NCI-H460 (cell line): ENCODE results near the gene ARAP3. TPM values are rescaled to one million over a fixed set of nuclear protein-coding genes. Genes with fewer than 3 reads are reported as not detected.

Source experiments
- DNase-seq: peaks from one replicate; pipeline ENCODE4 v3.0.0-alpha.2; 2016; ENCODE audit warnings: low read depth; ENCODE audit errors: extremely low read depth
- total RNA-seq: library from RNA; depleted of rRNA; stranded (reverse); fragments of >200 nt; shearing (Covaris generic); gene quantifications from 2 replicates; pipeline ENCODE4 v1.2.3, GENCODE V29; 2014

Gene ARAP3
- total RNA-seq, 1 experiment from 2014 or later, result 3.7 TPM

DNA sequence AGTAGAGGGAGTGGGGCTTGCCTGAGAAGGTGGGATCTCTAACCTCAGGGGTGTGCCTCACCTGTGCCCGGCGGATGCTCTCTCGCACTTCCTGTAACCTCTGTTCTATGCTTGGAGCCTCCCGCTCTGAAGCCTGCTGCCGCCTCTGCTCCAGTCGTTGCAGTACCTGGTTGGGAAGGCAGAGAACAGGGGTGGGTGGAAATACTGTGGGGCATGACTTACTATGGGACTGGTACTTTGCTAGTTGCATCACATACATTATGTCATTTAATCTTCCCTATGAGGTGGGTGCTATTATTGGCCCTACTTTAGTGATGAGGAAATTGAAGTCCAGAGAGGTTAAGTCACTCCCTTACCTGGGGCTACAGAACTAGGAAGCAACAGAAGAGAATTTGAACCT, 36.0 kb downstream of the ARAP3 start:
- no peak for DNase-seq

DNA sequence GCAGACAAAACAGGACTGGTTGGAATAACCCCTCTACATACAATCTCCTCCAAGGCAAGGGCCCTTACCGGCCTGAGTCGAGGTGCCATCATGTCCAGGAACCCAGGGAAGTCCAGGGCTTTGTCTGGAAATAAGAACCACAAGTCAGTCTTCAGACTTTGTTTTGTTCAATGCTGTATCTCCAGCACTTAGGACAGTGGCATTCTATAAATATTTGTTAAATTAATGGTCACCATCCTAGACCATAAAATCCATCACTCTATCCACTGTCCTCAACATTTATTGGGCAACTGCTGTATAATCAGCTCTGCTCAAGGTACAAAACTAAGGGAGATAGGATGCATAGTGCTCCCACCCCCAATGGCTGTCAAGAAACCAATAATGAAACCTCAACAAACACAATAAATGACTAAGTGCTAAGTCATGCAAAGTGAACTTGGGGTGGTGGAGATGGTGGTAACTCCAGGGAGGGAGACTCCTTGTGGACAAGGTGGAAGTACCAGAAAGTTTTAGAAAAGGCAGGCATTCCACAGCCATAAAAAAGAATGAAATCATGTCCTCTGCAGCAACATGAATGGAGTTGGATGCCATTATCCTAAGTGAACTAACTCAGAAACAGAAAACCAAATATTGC, 40.3 kb downstream of the ARAP3 start:
- DNase-seq, result peak; percentile 43

DNA sequence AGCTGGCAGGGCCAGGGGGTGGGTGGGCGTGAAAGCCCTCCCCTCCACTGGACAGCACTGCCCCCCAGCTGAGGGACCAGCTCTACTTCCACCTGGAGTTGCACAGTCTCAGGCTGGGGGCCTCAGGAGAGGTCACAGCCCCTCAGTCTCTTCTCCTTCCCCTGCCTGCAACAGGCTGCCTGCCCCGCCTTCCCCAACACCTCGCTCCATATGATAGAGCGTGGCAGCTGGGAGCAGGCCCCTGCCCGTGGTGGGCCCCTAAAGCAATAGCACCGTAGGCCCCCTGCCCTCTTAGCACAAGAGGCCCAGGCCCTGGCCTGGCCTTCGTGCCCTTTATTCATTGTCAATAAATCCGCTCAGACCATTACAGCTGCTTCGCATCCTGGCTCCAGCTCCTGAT, 41.3 kb downstream of the ARAP3 start:
- no peak for DNase-seq

DNA sequence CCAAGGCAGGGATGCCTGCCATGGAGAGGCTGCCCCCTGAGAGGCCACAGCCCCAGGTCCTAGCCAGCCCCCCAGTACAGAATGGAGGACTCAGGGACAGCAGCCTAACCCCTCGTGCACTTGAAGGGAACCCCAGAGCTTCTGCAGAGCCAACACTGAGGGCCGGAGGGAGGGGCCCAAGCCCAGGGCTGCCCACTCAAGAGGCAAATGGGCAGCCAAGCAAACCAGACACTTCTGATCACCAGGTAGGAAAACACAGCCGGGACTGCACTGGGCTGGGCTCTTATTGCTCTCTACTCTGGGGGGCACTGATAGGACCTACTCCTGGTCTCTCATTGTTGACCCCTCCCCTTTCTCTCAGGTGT, 42.0 kb downstream of the ARAP3 start:
- DNase-seq, result no peak

DNA sequence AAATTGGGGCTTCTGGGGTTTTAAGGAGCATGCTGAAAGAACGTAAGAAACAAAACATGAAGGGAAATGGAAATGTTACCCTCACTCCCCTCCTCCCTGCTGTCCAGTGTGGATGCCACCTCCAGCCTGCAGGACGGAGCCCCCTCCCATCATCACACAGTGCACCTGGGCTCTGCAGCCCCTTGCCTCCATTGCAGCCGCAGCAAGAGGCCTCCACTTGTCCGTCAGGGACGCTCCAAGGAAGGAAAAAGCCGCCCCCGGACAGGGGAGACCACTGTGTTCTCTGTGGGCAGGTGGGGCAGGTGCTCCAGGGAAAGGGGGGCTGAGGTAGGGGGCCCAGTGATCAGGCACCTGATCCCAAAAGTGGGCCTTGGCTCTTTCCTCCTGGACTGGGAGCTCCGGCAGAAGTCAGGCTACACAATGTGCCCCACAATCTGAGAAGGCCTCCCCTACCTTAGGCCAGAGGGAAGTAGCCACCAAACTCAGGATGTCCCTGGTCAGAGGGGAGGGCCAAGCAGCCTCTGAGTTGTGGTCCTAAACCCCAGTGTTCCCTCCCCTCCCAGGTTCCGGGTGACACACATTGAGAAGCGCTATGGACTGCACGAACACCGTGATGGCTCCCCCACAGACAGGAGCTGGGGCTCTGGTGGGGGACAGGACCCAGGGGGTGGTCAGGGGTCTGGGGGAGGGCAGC, 42.5 kb downstream of the ARAP3 start:
- DNase-seq, result no peak

DNA sequence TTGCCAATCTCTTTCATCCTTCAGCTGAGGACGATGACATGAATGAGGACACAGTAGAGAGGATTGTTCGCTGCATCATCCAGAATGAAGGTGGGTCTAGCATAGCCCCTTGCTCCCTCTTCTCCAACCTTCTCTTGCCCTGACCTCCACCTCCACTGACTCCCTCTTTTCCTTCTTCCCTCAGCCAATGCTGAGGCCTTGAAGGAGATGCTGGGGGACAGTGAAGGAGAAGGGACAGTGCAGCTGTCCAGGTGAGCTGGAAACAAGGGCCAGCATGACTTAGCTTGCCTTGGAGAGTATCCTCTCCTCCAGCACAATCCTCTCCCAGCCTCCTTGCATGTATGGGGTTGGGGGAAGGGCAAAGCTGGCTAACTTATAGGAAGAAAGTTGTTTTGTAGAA, 43.3 kb downstream of the ARAP3 start:
- no peak for DNase-seq

DNA sequence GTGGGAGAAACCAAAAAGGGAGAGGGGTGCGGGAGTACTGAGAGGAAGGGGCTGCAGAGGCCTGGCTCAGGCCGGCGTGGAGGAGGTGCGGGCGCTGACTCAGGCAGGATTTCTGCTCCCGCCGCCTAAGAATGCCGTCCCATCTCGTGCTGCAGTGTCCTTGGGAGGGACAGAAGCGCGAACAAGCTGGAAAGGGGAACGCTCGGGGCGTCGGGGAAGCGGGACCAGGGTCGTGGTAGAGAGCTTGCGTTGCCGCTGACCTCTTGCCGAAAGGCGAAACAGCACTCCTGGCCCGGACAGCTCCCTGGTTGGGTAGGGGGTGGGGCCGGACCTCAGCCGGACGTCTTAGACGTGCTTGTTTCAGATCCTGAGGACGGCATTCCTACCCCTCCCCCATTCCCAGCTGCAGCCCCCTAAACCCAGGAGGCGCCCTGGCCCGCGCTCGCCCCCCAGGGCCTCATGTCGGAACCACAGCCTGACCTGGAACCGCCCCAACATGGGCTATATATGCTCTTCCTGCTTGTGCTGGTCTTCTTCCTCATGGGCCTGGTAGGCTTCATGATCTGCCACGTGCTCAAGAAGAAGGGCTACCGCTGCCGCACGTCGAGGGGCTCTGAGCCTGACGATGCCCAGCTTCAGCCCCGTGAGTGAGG, 44.1 kb downstream of the ARAP3 start:
- DNase-seq, result no peak

DNA sequence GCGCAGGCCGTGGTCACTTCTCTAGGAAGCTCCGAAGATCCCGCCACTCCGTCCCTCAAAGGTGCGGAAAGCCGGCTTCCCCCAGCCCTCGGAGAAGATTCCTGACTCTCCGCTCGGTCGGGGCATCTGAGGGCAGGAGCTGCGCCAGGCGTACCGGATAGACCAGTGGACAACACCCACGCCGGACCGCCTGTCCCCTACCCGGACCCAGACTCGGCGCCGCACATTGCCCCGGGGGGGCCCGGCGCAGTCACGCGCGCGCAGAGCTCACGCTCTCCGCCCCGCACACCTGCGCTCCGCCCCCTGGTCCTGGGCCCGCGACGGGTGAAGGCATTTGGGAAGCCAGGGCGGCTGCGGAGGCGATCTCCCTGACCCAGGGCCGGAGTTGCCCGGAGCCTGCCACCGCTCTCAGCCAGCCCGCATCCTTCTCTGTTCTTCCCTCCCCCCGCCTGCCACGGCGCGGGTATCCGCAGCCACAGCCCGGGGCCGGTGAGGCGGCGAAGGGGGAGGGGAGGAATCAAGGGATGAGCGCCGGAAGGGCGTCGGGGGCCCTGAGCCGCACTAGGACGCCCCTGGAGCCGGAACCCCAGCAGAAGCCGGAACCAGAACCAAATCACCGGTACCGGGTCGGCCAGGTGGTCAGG, 44.8 kb downstream of the ARAP3 start:
- no peak for DNase-seq

DNA sequence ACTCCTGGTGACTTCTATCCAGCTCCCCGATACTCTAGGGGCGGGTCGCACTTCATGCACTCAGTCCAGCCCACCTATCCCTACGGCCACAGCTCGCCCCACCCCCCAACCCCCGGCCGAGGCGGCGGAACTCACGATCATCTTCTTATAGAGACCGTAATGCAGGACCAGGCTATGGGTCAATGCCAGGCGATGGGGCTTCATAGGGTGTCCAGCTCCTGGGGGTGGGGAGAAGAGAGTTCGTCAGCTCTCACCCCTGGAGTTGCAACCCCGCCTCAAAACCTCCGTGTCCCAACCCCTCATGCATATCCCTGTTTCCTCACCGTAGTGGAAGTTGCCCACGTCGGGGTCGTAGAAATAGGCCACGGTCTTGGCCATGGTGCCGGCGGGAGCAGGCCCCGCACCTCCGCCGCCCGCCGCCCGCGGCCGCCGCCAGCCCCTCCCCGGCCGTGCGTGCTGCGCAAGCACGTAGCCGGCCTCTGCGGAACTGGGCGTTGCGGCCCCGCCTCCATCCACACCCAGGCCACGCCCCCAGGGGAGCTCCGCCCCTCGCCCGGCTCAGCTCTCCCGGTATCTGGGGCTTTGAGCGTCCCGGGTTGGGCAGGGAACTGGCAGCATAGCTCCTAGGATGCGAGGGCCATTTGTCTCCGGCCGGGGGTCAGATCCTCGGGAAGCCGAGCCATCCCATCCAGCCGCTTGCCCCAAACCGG, 45.5 kb downstream of the ARAP3 start, which contains the start of the genes HDAC3 and RELL2:
Gene HDAC3, minus strand, starts transcription at position 437 of the 710 bp plus-strand sequence. Its CDS starts 59 bp downstream, at position 378.
Gene RELL2, plus strand, starts transcription at position 585 of the 710 bp plus-strand sequence. CDS start 1,229 bp downstream, outside the sequence.
- DNase-seq, result peak; percentile 89

DNA sequence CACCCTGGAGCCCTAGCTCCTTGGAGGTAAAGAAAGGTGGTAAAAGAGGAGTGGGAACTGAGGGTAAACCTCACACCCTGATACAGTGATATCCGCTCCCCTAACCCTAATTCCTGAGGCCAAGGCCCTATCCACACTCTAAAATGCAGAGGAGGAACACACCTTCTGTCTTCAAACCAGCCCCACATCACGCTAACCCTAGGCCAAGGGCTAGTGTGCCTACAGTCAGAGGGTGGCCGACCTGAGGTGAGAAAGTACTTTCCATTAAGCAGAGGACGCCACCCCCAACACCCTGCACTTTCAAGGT, 46.0 kb downstream of the ARAP3 start:
- DNase-seq, result no peak

DNA sequence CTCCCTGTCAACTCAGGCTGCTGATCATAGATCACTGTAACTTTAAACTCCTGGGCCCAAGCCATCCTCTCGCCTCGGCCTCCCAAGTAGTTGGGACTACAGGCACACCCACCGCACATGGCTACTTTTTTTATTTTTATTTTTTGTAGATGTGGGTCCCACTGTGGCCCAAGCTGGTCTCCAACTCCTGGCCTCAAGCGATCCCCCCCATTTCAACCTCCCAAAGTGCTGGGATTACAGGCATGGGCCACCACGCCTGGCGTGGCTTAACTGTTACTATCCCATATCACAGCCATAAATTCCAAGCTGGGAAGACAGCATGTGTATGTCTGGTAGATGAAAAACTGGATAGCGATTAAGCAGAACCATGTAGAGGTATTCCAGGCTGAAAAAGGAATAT, 46.4 kb downstream of the ARAP3 start:
- DNase-seq, result no peak

DNA sequence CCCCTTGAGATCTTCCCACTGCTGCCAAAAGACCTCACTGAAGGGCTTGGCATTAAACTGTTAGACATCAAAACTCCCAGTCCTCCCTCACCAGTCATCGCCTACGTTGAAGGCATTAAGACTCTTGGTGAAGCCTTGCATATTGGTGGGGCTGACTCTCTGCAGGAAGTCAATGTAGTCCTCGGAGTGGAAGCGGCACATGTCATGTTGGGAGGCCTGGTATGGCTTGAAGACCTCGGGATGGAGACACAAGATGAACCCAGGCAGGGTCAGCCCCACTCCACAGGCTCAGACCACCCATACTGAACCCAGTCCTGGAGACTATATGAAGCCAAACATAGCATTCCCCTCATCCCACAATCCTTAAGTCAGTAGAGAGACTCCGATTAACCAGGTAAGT, 47.3 kb downstream of the ARAP3 start:
- DNase-seq, result no peak

DNA sequence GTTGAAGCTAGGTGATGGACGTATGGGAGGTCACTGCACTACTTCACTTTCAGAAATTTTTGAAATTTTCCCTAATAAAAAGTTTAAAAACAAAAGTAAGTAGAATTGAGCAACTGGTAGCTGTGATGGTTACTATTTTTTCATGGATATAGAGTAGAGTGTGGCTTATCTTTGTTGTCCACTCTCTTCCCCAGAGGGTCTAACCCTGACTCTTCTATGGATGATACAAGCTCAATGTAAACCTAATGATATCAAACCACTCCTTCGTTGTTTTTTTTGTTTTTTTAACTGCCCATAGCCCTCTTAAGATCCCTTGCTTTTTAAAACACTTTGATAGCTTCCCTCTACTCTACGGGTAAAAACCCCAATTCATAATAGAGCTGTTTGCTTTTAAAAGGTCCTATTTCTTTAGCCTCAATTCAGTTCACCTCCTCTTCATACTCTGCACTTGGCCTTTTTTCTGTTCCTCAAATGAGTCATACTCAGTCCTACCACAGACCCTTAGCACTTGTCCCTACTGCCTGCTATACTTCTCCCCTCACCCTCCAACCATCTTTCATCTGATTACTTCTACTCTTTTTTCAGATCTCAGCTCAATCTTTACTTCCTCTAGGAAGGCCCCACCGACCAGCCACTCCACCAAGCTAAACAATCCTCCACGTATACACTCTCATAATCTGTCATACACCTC, 48.0 kb downstream of the ARAP3 start:
- DNase-seq, result no peak

DNA sequence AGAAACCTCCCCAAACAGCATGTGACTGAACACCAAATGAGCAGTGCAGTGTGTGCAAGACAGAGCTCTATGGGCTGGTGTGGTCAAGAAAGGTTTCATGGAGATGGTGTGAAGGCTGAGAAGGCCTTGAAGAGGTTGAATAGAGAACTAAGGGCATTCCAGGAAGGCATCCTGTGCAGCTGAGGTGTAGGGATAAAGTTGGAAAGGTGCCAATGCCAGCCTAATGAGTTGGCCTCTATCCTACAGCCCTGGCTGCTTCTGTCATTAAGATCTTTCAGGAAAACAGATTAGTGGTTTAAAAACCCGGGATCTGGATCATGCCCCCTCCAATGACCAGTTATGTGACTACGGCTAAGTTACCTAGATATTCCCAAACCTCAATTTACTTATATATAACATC, 49.4 kb downstream of the ARAP3 start:
- DNase-seq, result no peak

DNA sequence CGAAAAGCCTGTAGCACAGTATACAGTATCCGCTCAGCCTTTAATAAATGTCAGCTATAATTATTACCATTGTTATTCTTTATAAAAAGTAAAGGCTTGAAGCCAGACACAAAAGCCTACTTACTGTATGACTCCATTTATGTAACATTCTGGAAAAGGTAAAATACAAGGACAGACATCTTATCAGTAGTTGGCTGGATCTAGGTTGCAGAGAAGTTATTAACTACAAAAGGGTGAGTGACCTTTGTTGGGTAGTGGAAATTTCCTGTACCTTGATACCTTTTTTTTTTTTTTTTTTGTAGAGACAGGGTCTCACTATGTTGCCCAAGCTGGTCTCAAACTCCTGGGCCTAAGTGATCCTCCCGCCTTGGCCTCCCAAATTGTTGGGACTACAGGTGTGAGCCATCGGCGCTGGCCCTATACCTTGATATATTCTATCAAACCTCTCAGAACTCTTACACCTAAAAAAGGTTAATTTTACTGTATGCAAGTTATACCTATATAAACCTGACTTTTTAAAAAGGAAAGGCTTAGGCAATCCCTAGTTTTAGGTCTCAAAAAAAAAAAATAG, 51.4 kb downstream of the ARAP3 start:
- DNase-seq, result no peak

DNA sequence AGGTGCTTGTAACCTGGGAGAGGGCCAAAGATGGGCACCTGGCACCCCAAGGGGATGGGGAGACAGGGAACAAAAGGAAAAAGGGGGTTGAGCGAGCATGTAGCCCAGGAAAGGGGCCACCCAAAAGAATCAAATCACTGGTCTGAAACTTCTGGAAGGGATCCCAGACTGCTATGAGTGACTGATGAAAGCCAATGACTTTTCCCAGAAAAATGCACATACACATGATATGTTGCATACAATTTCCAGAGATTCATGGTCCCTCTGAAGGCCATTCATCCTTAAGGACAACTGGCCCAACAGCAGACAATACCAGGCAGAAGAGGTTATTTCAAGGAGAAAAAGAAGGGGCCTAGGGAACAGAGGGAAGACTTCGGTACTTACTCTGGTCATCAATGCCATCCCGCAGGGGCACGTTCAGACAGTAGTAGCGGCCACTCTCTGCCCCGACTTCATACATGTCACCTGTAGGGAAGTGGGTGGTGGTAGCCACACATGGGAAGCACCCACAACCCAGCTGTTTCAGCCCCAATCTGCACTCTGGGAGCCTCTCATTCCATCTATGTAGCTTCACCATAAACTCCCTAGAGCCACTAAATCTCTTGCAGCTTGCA, 53.7 kb downstream of the ARAP3 start:
- DNase-seq, result no peak

DNA sequence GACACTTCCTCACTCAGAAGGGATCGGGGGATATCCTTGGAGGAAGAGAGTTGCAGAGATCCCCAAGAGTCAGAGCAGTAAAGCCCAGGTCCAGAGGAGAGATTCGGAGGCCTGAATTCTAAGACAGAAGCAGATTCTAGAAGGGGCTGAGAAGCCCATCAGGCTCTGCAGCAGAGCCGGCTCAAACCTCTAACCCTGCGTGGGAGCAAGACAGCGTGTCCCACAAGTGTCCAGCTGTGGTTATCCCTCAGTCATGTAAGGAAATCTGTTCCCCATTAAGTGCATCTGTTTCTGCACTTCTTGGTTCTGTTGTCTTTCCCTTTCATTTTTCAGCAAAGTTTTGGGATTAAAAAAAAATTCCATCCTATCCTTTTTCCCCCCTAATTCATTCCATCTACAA, 58.4 kb downstream of the ARAP3 start:
- no peak for DNase-seq

DNA sequence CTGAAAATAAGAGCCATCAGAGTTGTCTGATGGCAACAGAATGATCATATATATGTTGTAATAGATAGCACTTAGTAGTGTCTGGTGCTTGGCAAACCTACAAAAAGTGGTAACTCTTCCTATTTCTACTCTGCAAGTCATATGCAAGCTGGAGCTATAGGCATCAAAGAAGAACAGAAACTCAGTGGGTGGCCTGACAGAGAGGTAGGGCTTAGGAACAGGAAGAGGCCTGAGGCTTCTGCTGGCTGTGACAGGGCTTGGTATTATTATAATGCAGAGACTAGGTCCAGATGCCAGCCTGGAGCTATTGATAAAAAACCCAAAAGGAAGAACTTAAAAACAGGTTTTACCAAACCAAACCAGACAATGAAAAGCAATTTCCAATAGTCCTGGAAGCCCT, 58.8 kb downstream of the ARAP3 start:
- DNase-seq, result no peak

DNA sequence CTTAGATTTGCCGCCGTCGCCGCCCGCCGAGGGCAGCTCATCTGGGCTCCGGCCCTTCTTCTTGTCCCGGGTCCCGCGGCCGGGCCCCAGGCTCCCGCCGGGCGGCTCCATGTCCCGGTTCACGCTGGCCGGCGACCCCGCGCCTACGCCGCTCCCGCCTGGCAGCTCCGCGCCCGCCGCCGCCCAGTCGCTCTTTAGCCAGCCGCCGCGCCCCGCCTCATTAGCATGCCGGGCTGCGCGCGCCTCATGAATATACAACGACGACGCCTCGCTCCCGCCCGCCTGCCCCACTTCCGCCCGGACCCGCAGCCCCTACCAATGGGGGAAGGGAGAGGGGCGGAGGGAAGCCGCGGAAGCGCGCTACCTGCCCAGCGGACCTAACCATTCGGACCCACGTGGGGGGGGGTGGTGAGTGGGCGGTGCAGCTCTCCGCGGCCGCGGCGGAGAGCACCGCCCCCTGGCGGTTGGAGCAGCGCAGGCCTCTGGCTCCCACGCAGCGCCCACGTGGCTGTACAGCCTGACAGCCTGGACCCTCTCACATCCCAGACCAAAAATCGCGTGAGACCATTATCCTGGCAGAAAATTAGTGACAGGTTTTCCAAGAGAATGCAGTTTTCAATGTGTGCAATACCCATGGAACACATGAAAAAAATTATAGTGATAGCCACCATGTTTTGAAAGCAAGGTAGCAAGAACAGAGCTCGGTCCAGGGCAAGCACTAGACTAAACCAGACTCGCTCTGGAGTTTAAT, 63.1 kb downstream of the ARAP3 start, which contains the start of gene DIAPH1:
Gene DIAPH1, minus strand, starts transcription at position 197 of the 751 bp plus-strand sequence. Its CDS starts 86 bp downstream, at position 111.
- peak; percentile 94 for DNase-seq
